GM18505 (cell line): Measurements from ENCODE around the gene ARHGEF10L.

Experiments used
- ATAC-seq: cut with Tn5 transposase; IDR thresholded peaks from one replicate; pipeline ENCODE4 v1.9.1; 2021; ENCODE audit not compliant: unreplicated experiment
- POLR2A ChIP-seq: IDR thresholded peaks from 4 replicates; pipeline ENCODE4 v1.6.1; 2011; ENCODE audit warnings: borderline replicate concordance; ENCODE audit not compliant: insufficient read depth, insufficient read length; ENCODE audit errors: extremely low read depth

ARHGEF10L gene

DNA sequence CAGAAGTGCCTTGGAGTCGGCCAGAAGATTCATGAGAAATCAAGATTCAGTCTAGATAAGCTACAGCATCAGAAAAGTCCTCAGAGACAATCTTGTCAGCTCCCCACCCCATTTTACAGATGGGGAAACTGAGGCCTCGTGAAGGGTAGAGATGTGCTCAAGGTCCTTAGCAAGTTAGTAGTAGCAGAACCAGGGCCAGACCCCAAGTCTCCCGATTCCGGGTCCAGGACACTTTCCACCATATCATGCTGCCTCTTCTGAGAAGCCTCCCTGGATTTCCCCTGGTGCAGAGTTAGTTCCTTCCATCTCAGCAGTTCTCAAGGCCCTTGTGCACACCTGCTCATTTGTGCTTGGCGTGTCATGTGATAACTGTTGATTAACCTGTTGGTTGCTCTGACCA, 124.1 kb downstream of the ARHGEF10L start:
- ATAC-seq, result no peak
- no peak for TF ChIP-seq POLR2A

DNA sequence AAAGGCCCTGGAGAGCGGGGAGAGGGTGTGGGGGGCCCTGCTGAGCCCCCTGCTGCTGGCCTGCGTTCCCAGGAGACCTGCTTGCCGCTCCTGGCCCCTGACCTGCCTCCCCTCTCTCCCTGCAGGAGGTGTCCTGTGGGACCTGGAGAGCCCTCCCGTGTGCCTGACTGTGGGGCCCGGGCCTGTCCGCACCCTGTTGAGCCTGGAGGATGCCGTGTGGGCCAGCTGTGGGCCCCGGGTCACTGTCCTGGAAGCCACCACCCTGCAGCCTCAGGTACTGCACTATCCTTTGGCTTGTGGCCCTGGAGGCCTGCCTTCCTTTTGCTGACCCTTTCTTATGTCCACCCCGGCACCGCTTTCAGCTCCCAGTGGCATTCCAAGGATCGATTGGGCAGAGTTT, 124.8 kb downstream of the ARHGEF10L start:
- TF ChIP-seq POLR2A, result no peak
- ATAC-seq, result no peak

DNA sequence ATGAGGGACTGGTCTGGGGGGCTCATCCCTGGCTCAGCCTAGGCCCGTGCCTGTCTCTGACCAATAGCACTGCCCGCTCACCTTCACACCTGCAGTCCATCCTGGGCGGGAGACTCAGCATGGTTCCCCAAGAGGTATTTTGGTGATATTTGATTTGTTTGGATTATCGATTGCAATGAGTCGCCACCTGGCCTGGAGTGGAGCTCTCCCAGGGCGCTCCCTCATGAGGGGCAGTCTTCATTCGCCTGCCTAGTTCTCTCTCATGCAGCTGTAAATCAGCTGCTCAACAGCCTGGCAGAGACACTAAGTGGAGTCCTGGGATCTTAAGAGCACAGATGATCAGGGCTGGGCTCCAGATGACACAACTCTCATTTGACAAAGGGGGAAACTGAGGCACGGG, 125.6 kb downstream of the ARHGEF10L start:
- no peak for TF ChIP-seq POLR2A
- ATAC-seq, result no peak

DNA sequence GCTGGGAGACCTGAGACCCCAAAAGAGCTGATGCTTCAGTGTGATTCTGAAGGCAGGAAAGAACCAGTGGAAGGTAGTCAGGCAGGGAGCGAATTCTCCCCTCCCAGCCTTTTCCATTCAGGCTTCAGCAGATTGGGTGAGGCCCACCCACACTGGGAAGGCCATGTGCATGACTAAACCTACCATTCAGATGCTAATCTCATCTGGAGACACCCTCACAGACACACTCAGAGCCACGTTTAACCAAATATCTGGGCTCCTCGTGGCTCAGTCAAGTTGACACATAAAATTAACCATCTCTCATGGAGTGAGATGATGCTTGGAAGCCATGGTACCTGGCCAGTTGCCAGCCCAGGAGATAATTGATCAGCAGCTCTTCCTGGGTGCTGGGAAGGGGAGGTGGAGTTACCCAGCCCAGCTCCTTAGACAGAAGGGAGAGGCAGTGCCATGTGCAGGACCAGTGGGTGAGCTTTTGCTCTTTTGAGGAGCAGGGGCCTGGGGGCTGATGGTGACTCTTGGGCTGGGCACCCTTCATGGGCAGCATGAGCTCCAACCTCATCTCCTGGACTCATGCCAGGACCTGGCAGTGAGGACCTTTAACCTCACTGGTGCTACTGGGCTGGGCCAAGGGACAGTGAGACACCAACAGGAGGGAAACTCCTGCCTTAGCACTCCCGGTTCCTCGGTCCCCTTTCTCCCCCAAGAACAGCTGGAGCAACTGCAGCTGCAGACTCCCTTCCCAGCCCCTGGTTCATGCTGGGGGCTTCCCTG, 126.6 kb downstream of the ARHGEF10L start:
- ATAC-seq, result no peak
- TF ChIP-seq POLR2A, result no peak

DNA sequence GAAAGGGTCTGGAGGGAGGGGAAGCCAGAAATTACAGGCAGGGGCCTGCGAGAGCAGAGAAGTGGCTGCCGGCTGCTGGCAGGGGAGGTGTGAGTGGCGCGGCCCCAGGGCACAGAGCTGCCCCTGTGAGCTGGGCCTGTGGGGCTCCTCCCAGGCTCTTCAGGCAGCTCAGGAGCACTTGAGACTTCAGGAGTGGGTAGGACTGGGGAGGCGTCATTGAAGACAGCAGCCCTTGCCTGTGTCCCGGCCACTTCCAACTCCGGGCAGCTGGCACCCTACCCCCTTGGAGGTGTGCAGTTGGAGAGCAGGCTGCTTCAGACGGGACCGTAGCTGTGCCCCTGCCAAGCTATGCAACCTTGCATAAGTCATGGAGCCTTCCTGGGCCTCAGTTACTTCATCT, 128.1 kb downstream of the ARHGEF10L start:
- no peak for TF ChIP-seq POLR2A
- ATAC-seq, result no peak

DNA sequence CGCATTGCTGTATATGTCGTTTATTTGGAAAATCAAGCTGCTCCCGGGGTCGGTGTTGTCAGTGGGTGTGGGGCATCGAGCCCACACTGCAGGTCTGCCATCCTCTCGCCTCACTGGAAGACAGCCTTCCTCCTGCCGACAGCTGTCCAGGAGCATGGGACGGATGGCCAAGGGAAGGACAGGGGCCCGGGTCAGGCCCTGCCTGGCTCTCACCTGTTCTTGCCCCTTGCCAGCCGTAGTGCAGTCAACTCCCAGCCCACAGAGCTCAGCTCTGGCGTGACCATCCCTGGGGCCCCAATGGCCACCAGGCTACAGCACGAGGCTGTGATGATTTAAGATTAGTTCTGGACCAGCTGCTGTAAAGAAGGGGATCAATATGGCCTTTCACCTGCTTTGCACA, 128.7 kb downstream of the ARHGEF10L start:
- ATAC-seq, result no peak
- no peak for TF ChIP-seq POLR2A

DNA sequence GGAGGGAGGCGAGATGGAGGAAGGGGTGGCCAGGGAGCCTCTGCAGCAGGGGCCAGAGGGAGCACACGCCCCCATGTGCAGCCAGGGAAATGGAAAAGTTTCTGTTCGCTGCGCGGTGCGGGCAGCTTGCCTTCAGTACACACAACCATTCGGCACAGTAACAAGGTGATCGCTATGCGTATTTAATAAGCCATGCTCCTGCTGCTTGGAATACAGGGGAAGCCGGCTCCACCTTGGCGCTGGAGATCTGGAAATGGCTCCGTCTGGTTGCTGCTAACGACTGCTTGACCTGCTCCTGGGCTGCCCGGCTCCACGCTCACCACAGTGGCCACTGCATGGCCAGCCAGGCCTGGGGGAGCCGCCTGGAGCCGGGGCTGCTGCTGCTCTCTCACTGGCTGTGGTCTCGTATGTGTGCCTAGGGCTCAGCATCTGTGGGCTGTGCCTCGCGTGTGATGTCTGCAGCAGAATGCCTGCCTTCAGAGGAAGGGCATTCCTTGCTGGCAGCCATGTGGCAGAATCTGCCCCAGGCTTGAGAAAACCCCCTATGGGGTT, 129.2 kb downstream of the ARHGEF10L start:
- no peak for TF ChIP-seq POLR2A
- ATAC-seq, result no peak

DNA sequence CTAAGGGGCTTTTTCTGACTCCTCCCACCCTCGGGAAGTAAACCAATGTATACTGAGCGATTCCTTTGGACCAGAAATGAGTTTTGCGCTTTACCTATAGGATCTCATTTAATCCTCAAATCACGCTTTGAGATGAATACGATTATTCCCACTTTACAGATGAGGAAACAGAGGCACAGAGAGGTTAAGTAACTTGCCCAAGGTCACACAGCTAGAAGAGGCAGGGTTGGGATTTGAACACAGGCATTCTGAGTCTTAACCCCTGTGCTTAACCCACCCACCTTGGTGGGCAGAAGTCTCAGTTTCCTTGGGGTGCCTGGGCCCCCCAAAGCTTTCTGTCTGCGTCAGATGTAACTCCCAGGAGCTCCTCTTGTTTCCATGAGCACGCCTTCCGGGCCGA, 129.8 kb downstream of the ARHGEF10L start:
- ATAC-seq, result no peak
- TF ChIP-seq POLR2A, result no peak

DNA sequence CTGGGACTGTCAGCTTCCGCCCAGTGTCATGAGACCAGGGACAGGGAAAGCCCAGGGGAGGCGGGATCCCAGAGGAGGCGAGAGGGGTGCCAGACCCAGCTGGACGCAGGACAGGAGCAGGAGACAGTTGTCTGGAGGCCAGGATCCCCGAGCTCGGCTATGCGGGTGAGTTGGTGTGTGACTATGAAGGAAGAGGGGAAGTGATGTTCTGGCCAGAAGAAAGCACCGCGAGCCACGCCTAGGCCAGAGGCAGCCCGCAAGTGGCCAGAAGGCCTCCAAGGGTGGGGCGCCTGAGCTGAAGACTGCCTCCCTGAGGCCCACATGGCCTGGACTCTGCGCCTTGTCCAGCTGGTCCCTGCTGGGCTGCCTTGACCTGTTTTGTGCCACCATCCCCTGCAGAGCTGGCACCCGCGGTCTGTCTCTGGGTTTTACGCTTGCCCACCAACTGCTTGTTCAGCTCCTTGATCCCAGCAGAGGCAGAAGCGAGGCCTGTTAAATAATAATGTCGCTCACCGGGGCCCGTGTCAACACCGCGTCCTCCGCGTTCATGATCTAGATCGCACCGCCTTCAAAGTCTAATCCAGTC, 130.5 kb downstream of the ARHGEF10L start:
- ATAC-seq, result no peak

DNA sequence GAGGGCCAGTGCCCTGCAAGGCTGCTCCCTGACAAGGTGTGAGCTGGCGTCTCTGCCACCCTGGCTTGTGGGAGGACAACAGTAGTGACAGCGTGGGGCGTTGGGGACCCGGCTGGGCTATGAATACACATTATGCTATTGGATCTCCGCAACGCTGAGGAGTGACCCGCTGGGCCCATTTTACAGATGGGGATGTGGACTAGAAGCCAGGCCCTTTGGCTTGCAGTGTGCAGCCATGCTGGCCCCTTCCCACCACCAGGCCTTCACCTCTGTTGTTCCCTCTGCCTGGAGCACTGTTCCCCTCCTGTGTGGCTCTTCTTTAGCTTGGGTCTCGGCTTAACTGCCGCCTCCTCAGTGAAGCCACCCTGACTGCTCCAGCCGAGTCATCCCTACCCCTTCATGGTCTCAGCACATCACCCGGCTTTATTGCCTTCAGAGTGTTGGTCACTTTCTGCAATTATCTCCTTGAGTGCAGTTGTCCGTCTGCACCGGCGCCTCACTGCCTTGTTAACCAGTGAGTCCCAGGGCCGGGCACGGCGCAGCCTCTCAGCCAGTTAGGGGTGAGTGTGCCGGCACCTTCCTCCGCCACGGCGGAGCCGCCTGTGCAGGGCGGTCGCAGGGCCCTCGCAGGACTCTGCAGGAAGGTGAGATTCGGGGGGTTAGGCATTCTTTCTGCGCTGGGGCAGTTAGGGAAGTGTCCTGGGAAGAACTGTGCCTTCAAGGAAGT, 131.3 kb downstream of the ARHGEF10L start:
- no peak for ATAC-seq
- no peak for TF ChIP-seq POLR2A

More for the DNA sequence above, 130.5 kb downstream of the ARHGEF10L start:
- no peak for TF ChIP-seq POLR2A

DNA sequence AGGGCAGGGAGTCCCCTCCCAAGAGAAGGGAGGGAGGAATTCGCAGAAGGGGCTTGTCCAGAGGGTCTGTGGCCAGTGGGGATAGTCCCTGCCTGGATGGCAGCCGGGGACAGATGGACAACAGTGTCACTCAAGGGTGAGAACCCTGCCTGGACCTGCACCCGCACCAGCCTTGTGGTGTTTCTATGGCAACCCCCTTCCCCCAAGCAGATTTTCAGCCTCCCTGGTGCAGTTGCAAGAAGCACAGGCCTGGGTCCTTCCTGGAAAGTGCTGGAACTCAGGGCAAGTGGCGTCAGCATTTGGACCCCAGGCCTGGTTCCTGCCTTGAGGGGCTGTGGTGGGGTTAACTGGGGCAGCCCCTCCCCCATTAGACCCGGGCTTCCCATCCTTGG, 131.8 kb downstream of the ARHGEF10L start:
- no peak for ATAC-seq
- TF ChIP-seq POLR2A, result no peak

DNA sequence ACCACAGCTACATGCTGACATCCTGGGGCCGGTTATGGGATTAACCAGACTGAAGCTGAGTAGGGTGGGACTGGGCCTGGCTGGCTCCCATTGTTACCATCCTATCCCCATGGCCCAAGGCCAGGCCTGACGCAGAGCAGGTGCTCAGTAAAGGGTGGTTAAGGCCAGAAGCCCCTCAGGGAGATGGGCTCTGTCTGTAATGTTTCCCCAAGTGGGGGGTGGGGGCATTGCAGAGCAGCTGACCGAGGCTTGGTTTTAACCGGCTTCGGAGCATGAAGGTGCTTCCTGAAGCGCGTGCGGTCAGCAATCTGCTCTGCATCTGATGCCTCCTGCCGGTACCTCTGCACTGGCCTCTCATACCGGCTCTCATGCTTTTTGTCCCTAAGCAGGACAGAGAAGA, 132.2 kb downstream of the ARHGEF10L start:
- ATAC-seq, result no peak
- no peak for TF ChIP-seq POLR2A

DNA sequence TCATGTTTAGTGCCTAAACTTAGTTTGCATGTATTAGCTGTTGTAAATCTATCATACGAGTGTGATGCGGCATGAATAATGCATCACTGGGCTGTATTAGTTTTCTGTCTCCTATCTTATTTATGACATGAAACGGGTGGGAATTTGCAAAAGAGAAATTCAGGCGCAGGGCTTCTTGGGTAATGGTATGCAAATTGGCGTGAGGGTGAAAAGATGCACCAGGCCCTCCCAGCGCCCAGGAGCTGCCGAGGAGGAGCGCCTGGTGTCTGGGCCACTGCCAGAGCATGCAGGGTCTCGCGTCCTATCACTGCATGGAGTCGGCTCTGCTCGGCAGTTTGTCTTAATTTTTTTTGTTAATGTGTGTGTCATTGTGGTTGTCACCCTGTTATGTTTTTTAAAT, 132.7 kb downstream of the ARHGEF10L start:
- no peak for ATAC-seq

More for the DNA sequence above, 132.7 kb downstream of the ARHGEF10L start:
- no peak for TF ChIP-seq POLR2A
